Stimulated activated CD8-positive, alpha-beta memory T cell treated with anti-CD3 and anti-CD28 coated beads, Interleukin-4, amount 100 ng/mL, for 1 hour (primary cell): ENCODE results near the gene GID8.

ENCODE experiments used
- DNase-seq, 2 donors: peaks; one replicate each; pipeline ENCODE4 v3.0.0-alpha.2; 2020; ENCODE audit warnings: low read depth in 2 of 2, low spot score in 1 of 2

Gene GID8

DNA sequence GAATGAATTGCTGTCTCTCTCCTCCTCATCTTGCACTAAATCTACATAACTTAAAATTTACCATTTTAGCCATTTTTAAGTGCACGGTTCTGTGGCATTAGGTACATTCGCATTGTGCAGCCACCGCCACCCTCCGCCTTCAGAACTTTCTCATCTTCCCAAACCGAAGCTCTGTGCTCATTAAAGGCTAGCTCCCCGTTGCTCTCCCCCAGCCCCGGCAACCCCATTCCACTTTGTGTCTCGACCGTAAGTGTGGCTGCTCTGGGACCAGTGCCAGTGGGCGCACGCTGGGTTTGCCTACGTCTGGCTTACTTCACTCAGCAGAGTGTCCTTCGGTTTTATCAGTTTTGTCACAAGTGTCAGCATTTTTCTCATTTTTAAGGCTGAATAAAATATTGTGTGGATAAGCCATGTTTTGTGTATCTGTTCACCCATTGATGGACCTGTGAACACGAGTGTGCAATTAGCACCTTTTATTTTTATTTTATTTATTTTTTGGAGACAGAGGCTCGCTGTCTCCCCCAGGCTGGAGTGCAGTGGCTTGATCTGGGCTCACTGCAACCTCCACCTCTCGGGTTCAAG is 31.3 kb downstream of the GID8 start:
- DNase-seq: no peak

DNA sequence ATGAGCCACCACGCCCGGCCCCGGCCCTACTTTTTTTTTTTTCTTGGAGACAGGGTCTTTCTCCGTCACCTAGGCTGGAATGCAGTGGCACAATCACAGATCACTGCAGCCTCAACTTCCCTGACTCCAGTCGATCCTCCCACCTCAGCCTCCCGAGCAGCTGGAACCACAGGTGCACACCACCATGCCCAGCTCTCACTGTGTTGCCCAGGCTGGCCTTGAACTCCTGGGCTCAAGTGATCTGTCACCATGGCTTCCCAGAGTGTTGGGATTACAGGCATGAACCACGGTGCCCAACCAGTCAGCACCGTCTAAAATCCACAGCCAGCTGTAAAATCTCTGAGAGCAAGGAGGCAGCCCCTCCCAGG is 32.0 kb downstream of the GID8 start:
- DNase-seq: no peak

GRCh38 chr20:62970307-62971210 is 32.6 kb downstream of the GID8 start:
- DNase-seq: no peak

- DNase-seq: no peak
Measured at GRCh38 chr20:62971211-62971949, 33.4 kb downstream of the GID8 start.

DNA sequence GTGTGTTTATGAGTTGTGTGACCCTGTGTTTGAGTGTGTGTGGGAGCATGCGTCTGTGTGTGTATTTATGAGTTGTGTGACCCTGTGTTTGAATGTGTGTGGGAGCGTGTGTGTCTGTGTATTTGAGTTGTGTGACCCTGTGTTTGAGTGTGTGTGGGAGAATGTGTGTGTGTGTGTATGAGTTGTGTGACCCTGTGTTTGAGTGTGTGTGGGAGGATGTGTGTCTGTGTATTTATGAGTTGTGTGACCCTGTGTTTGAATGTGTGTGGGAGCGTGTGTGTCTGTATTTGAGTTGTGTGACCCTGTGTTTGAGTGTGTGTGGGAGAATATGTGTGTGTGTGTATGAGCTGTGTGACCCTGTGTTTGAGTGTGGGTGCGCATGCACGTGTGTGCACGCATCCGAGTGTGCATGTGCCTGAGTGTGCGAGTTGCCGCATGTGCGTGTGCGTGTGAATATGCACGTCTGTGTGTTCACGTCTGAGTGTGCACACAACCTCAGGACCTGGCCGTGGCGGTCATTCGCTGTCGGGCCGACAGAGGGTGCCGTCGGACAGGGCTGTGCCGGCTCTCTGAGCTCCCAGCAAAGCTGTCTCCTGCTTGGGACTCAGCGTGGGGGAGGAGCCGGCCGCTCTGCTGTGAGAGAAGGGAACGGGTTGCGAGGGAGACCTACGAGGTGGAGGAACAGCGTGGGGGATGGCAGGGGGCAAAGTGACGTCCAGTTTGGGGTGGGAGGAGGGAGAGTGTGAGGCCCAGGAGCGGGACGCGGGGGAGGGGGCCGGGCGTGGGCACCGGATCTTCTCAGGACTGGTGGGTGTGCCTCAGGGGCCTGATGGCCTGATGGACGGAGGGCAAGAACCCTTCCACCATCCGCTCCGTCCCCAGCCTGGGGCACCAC is 34.2 kb downstream of the GID8 start:
- peak; percentile 51 to 76 for DNase-seq

DNA sequence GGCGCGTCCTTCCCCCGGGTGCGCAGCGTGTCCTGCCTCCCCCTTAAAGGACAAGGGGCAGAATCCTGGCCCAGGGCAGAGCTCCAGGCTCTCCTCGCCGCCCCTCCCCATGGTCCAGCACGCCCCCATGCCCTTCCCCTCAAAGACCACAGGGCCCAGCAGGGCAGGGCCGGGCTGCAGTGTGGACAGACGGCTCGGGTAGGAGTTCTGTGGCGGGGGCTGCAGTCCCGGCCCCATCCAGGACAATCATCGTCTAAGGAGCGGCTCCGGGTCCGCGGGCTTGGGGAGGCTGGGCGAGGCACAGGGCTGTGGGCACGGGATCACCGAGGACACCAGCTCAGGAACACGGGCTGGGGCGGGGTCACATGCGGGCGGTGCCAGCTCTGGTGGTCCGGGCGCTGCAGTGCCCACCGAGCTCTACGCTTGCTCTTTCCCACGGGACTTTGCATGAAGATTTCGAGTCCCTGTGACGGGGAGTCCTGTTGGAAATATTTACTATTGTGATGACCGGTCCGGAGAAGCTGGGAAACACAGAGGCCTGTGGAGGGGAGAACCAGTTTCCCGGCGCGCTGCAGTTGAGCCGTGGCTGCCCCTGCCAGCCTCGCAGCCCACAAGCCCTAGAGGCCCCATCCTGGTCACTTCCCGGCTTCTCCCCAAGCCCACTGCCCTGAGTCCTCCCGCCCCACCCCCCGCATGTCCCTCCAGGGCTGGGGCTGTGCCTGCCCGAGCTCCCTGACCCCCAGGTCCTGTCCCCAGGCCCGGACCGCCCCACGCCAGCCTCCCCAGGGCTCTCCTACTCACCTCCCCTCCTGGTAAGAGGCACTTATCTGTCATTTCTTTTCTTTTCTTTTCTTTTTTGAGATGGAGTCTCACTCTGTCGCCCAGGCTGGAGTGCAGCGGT is 35.1 kb downstream of the GID8 start:
- no peak for DNase-seq

- no peak for DNase-seq
Measured at GRCh38 chr20:62975251-62975760, 37.4 kb downstream of the GID8 start.

DNA sequence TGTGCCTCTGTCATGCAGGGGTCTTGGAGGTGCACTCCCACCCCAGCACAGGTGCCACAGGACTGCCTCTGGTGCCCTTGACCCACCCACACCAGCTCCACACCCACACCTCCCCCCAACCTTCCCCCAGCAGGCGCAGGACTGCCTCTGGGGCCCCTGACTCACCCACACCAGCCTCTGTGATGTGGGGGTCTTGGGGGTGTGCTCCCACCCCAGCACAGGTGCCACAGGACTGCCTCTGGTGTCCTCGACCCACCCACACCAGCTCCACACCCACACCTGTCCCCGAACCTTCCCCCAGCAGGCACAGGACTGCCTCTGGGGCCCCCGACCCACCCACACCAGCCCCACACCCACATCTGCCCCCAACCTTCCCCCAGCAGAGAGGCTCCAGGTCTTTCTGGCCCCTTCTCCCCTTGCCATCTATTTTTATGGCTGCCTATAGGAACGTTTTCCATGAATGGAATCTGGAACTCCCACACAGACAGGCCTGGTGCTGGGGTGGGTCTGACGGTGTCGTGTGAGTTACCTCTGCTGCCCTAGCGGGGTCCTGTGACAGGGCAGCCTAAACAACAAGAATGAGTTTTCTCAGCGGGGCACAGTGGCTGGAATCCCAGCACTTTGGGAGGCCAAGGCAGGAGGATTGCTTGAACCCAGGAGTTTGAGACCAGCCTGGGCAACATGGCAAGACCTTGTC is 38.0 kb downstream of the GID8 start:
- DNase-seq: no peak

DNA sequence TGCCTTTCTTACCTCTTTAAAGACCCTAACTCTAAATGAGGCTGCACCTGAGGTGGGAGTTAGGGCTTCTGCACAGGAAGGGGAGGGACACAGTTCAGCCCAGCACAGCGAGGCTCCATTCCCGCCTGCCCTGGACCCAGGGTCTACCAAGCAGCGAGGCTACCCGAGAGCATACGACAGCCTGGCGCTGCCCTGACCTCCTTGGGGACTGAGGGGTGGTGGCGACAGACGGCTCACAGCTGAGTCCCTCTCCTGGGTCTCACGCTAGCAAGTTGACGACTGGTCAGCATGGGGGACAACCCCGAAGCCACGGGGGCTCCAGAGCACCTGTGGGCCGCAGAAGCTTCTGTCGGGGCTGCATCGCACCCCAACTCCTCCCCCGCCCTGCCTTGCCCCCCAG is 38.9 kb downstream of the GID8 start:
- DNase-seq: no peak

DNA sequence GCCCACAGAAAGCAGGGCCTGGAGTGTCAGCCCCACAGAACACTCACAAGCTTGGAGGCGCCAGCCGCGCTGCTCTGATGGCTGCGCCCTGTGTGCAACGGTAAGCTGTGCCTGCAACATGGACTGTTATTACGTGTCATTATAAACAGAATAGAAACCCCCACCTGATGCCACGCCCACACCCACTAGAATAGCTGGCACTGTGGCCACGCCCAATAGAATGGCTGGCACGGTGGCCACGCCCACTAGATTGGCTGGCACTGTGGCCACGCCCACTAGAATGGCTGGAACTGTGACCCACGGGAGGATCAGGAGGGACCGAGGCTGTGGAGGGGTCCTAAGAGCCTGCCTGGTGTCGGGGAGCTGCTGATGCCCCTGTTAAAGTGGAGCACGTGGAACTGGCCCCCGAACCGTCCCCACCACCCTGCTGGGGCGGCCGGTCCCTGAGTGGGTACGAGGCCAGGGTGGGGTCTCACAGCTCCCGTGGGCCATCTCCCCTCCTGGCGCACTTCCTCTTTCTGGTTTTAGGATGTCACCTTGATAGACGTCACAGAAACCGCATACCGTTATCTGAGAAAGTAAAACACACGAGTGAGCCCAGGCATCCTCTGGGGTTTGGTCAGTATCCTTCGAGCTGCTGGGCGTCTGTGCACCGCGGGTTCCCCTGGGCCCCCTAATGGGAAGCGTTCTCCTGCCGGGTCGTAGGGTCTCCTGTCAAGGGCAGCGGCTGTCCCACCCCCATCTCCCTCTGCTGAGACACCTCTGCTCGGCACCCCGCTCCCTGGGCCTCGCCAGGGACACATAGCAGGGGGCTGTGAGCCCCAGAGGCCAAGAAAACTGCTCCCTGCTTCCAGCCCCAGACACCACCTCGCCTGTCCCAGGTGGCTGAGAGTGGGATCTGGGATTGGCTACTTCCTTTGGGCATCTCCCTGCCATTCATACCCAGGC is 39.9 kb downstream of the GID8 start:
- DNase-seq: peak; percentile 41 to 64

DNA sequence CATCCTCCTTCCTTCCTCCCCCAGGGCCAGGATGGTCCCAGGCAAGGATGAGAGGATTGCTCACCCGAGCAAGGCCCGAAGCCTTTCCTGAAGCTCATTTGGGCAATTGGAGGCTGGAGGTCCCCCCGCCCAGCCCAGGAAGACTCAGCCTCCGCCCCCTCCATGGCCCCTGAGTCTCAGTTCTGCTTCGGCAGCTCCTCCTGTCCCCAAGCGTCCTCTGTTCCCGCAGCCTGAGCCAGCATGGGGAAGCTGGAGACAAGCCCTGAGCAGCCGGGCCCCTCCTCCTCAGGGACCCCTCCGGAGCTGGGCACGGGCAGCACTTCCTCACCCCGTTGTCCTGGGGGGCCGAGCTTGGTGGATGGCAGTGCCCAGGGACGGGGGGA is 40.6 kb downstream of the GID8 start:
- DNase-seq: no peak

DNA sequence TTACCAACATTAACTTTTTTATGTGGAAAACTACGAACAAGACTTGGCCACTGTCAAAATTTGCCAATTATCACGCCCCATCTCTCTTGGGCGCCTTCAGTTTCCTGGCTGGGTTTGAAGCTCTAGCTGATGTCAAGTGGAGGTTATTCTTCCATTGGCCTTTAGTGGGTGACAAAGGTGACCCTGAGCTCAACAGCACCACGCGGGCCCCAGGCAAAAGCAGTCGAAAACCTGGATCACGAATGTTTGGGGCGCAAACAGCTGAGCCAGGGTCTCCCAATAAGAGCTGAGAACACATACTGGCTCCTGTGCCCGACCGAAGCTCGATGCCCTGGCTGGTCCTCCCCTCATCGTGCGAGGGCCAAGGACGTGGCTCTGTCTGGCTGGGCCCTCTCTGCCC is 41.4 kb downstream of the GID8 start:
- no peak for DNase-seq

GRCh38 chr20:62979876-62980373 is 42.0 kb downstream of the GID8 start:
- no peak for DNase-seq

- DNase-seq: no peak
Measured at GRCh38 chr20:62980380-62980960, 42.5 kb downstream of the GID8 start.

DNA sequence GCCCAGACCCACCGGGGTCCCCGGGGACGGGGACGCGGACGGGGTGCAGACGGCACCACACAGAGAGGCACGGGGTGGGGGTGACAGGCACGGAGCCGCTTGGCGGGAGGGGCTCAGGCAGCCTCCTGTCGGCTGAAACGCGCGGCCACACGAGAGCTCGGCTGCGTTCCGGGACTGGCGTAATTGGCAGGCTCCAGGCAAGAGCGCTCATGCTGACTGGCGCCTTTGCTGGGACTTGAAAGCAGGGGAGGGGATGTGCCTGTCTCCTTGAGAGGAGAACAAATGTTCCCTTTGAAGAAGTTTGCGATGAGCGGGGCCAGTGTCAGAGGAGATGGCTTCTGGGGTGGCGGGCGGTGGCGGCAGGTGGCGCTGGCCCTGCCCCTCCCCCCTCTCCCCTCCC is 43.0 kb downstream of the GID8 start:
- DNase-seq: no peak

DNA sequence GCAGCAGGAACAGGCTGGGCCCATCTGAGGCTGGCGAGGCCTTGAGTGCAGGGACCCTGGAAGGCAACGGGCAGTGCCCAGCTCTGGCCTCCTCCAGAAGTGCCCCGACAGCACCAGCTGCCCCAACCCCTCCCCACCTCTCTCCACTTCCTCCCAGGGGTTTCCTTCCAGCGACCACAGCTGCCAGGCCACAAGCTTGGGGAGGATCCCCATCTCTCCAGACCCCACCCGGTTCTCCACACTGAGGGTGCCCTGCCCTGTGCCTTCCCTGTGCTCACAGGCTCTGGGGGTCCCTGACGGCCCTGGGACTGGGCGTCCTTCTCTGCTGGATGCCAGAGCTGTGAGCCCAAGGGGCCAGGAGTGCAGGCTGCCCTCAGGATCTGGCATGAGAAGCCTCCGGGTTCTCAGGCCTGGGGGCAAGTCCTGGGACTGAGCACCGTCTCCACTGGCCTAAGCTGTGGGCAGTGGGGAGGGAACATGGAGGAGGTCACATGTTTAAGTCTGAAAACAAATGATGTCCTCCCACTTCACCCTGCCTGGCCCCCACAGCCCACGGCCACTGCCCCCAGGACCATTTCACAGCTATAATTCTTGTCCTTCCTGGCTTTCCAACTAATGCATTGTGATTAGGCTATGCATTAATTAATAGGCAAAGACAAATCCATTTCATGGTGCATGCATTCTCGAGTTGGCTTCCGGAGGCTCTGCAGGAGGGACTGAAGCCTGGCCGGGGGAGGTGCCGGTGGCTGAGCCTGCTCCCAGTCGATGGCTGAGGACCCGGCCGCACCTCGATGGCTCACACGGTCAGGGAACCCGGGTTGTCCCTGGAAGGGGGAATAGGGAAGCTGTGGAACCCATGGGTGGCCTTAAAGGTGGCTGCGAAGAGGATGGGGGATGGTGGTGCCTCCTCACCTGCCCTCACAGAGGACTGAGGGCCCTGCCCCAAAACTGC is 44.5 kb downstream of the GID8 start:
- no peak for DNase-seq

DNA sequence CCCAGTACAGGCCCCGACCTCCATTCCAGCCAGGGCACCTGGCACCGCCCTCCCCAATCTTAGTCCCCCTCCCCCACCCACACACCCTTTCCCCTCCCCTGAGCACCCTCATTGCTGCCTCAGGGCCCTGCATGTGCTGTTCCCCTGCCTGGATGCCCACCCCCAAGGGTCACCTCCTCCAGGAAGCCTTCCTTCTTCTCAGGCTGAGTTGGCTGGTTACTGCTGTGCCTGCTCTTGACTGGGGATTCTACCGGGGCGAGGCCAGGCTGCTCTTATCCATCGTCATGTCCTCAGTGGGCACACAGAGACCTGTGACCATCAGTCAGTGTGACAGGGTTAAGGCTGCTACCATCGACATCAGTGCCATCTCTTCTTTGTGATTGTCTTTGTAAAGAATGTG is 45.3 kb downstream of the GID8 start:
- no peak for DNase-seq
